ENCODE data around the gene SLC5A9. TPM values are rescaled to one million over a fixed set of nuclear protein-coding genes. Genes with fewer than 3 reads are reported as not detected.

SLC5A9 gene
- total RNA-seq, 1 experiment from 2014 or later, result not detected

- no peak overlapping the region for H3K14ac ChIP-seq (ENCODE audit: insufficient read depth, low read length)
- no peak overlapping the region for H3K4me2 ChIP-seq (ENCODE audit: insufficient read depth, insufficient read length, low read length)
- DNase-seq, result no peak
- Mint-ChIP-seq H3K9me3 (no peaks in the 10 kb centered on the region), H3K27ac (peak overlapping the region in 1 of 3 experiments; percentile 56; a peak in 2 of 7 replicates), H3K4me3 (no peak overlapping the region), H3K4me1 (peaks cover 29 to 40% of the 10 kb centered on the region in 2 experiments), H3K27me3 (ENCODE audit: low read depth) (peaks cover 1% of the 10 kb centered on the region; the same call in 1 of the 2 replicates), H3K36me3 (ENCODE audit: insufficient read depth in 1 of 3, low read depth in 3 of 3) (no peaks in the 10 kb centered on the region; a peak in 1 of 7 replicates)
- H3K4me1 ChIP-seq (ENCODE audit: insufficient read depth, low read length), result peaks cover 2% of the 10 kb centered on the region; the same call in 1 of the 2 replicates
- H3K56ac ChIP-seq (ENCODE audit: insufficient read length, low read depth, low read length), result no peak overlapping the region
- no peak overlapping the region for H4K91ac ChIP-seq (ENCODE audit: insufficient read length, low read depth, low read length)
- H2AK5ac ChIP-seq (ENCODE audit: insufficient read length, low read length), result no peak overlapping the region
- no peak overlapping the region for H3K18ac ChIP-seq (ENCODE audit: insufficient read length, low read depth, low read length)
- H3K23me2 ChIP-seq (ENCODE audit: insufficient read length, low read depth, low read length, poor library complexity, severe bottlenecking), result no peaks in the 10 kb centered on the region
- H3K23ac ChIP-seq (ENCODE audit: insufficient read length, low read depth, low read length), result no peak overlapping the region
- no peak overlapping the region for H3K4ac ChIP-seq (ENCODE audit: low read depth, low read length)
- no peak overlapping the region for H2BK20ac ChIP-seq (ENCODE audit: low read depth, low read length, poor library complexity, severe bottlenecking)
- H2AFZ ChIP-seq (ENCODE audit: low read length), result no peak overlapping the region
- TF ChIP-seq, protein P1, sequence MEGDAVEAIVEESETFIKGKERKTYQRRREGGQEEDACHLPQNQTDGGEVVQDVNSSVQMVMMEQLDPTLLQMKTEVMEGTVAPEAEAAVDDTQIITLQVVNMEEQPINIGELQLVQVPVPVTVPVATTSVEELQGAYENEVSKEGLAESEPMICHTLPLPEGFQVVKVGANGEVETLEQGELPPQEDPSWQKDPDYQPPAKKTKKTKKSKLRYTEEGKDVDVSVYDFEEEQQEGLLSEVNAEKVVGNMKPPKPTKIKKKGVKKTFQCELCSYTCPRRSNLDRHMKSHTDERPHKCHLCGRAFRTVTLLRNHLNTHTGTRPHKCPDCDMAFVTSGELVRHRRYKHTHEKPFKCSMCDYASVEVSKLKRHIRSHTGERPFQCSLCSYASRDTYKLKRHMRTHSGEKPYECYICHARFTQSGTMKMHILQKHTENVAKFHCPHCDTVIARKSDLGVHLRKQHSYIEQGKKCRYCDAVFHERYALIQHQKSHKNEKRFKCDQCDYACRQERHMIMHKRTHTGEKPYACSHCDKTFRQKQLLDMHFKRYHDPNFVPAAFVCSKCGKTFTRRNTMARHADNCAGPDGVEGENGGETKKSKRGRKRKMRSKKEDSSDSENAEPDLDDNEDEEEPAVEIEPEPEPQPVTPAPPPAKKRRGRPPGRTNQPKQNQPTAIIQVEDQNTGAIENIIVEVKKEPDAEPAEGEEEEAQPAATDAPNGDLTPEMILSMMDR (conservative IDR thresholded peaks at IDR 0.05), result no peak
- H2BK12ac ChIP-seq (ENCODE audit: insufficient read length, low read depth, low read length), result no peak overlapping the region
- H3K79me2 ChIP-seq (ENCODE audit: insufficient read depth, low read length), result no peaks in the 10 kb centered on the region
- H4K8ac ChIP-seq (replicated peaks; ENCODE audit: insufficient read length, low read depth, low read length), result no peak overlapping the region
- no peak overlapping the region for H4K5ac ChIP-seq (ENCODE audit: insufficient read length, low read depth, low read length)
- no peaks in the 10 kb centered on the region for H4K20me1 ChIP-seq (ENCODE audit: control insufficient read depth, insufficient read depth, insufficient read length)
- H3T11ph ChIP-seq (ENCODE audit: low read length), result no peak overlapping the region
- H3K9ac ChIP-seq (ENCODE audit: extremely low read depth, insufficient read length, low read length), result no peak overlapping the region
- no peaks in the 10 kb centered on the region for H3K27me3 ChIP-seq (ENCODE audit: insufficient read depth, low read length)
- H2BK120ac ChIP-seq (ENCODE audit: low read depth, low read length, poor library complexity, severe bottlenecking), result no peak overlapping the region
- no peaks in the 10 kb centered on the region for H3K79me1 ChIP-seq (ENCODE audit: insufficient read depth, low read depth, low read length, poor library complexity, severe bottlenecking)
- no peak overlapping the region for H3K27ac ChIP-seq (ENCODE audit: insufficient read length, low read depth, low read length)
- no CpG with 5 or more reads among the region's 3 CpGs for WGBS (ENCODE audit: extremely low coverage, insufficient read length, low lambda C conversion rate)
- no peak overlapping the region for H2BK5ac ChIP-seq (ENCODE audit: insufficient read length, low read length)
- H3K9me3 ChIP-seq (ENCODE audit: control insufficient read depth, low read depth, low read length), result no peaks in the 10 kb centered on the region
- H2BK15ac ChIP-seq (ENCODE audit: low read depth, low read length), result no peak overlapping the region
Measured at GRCh38 chr1:48207131-48207530, 15.4 kb upstream of the SLC5A9 start.

Data from H9 (cell line).